HepG2 (cell line): ENCODE measurements around the gene TRIP6. TPM values are rescaled to one million over a fixed set of nuclear protein-coding genes. Genes with fewer than 3 reads are reported as not detected.
A peak's percentile ranks its signal among the peaks of the same experiment; 100 is the strongest.

Source experiments
- ATF1 ChIP-seq: IDR thresholded peaks from 2 replicates; pipeline ENCODE4 v1.6.1; 2016; ENCODE audit warnings: mild to moderate bottlenecking, control low read depth
- ATF7-NPFF ChIP-seq: sonication (generic); formaldehyde crosslinking; IDR thresholded peaks from 2 replicates; pipeline ENCODE4 v1.8.1; 2023; ENCODE audit warnings: mild to moderate bottlenecking, low read depth, missing genetic modification reagents, moderate library complexity
- BRCA1 ChIP-seq: sonication (generic); formaldehyde crosslinking; IDR thresholded peaks from 2 replicates; pipeline ENCODE4 v1.4.0; 2020; ENCODE audit warnings: missing genetic modification reagents
- DR1 ChIP-seq: sonication (generic); formaldehyde crosslinking; IDR thresholded peaks from 2 replicates; pipeline ENCODE4 v1.8.0; 2021; ENCODE audit warnings: mild to moderate bottlenecking, missing genetic modification reagents, inconsistent platforms
- FOXA3 ChIP-seq: IDR thresholded peaks from 2 replicates; pipeline ENCODE4 v1.6.1; 2016; ENCODE audit warnings: missing genetic modification reagents, missing compliant biosample characterization
- NCOA5 ChIP-seq: sonication (generic); formaldehyde crosslinking; IDR thresholded peaks from 2 replicates; pipeline ENCODE4 v1.4.0; 2020; ENCODE audit warnings: missing genetic modification reagents
- NFATC3 ChIP-seq: sonication (generic); formaldehyde crosslinking; IDR thresholded peaks from 2 replicates; pipeline ENCODE4 v1.5.1; 2020; ENCODE audit warnings: mild to moderate bottlenecking, missing genetic modification reagents
- NFYC ChIP-seq: IDR thresholded peaks from 2 replicates; pipeline ENCODE4 v1.6.1; 2016; ENCODE audit warnings: missing genetic modification reagents, missing compliant biosample characterization
- PHF5A ChIP-seq: IDR thresholded peaks from one replicate; pipeline ENCODE4 v1.6.1; 2018; ENCODE audit warnings: low read depth, missing genetic modification reagents; ENCODE audit not compliant: unreplicated experiment
- PLRG1 ChIP-seq: fragments of 450-650 bp; conservative IDR thresholded peaks from 2 replicates; pipeline ENCODE4 v1.6.1; 2016
- SOX13 ChIP-seq, 3 experiments: fragments of 450-650 bp in 1 of 3; sonication (generic) in 1 of 3; formaldehyde crosslinking in 1 of 3; IDR thresholded peaks in 2 of 3; conservative IDR thresholded peaks in 1 of 3; 2 replicates each; pipeline versions ENCODE4 v1.5.0 to v1.6.1; 2016 to 2020; ENCODE audit warnings: antibody characterized with exemption in 1 of 3, mild to moderate bottlenecking in 1 of 3, missing compliant biosample characterization in 1 of 3, missing genetic modification reagents in 1 of 3, moderate library complexity in 1 of 3
- ZEB1 ChIP-seq: IDR thresholded peaks from 2 replicates; pipeline ENCODE4 v1.6.1; 2012; ENCODE audit warnings: mild to moderate bottlenecking, low read depth, inconsistent platforms; ENCODE audit not compliant: insufficient replicate concordance
- ZFAT ChIP-seq: sonication (generic); formaldehyde crosslinking; conservative IDR thresholded peaks from 2 replicates; pipeline ENCODE4 v1.8.1; 2023; ENCODE audit warnings: missing genetic modification reagents, inconsistent platforms
- ZNF232 ChIP-seq: sonication (generic); formaldehyde crosslinking; IDR thresholded peaks from 2 replicates; pipeline ENCODE4 v1.4.0; 2020; ENCODE audit warnings: missing genetic modification reagents, borderline replicate concordance
- ZNF235 ChIP-seq: sonication (generic); formaldehyde crosslinking; IDR thresholded peaks from 2 replicates; pipeline ENCODE4 v1.8.1; 2023; ENCODE audit warnings: mild to moderate bottlenecking, missing genetic modification reagents, borderline replicate concordance
- ZNF629 ChIP-seq: sonication (generic); formaldehyde crosslinking; conservative IDR thresholded peaks from 2 replicates; pipeline ENCODE4 v1.5.0; 2020; ENCODE audit warnings: missing genetic modification reagents
- polyA plus RNA-seq, 8 experiments: library from polyadenylated mRNA; depleted of rRNA in 3 of 8; stranded (reverse) in 7 of 8; unstranded in 1 of 8; fragments of >200 nt; fragmentation: Illumina TruSeq in 4 of 8; extraction: Trizol in 4 of 8; gene quantifications; 2 replicates each; pipeline versions ENCODE4 v1.2.1 to v1.2.3, GENCODE V29; 2011 to 2016; ENCODE audit warnings: low read depth in 4 of 8, missing spikeins in 1 of 8, mixed read lengths in 1 of 8; ENCODE audit not compliant: insufficient read depth in 1 of 8
- total RNA-seq, 5 experiments: library from RNA; depleted of rRNA; stranded (reverse); fragments of >200 nt; fragmentation: Illumina TruSeq; extraction: Trizol; gene quantifications; 2 replicates each; pipeline ENCODE4 v1.2.3, GENCODE V29; 2016; ENCODE audit warnings: low read depth in 1 of 5
- TF ChIP-seq, protein P1 (sequence below): sonication (generic); formaldehyde crosslinking; IDR thresholded peaks from 2 replicates; pipeline ENCODE4 v1.5.0; 2020; ENCODE audit warnings: missing genetic modification reagents
- TF ChIP-seq, protein P2 (sequence below): sonication (generic); formaldehyde crosslinking; IDR thresholded peaks from 2 replicates; pipeline ENCODE4 v1.5.1; 2020; ENCODE audit warnings: mild to moderate bottlenecking, missing genetic modification reagents, moderate library complexity
- TF ChIP-seq, protein P3 (sequence below), 2 experiments: sonication (generic) in 1 of 2; formaldehyde crosslinking in 1 of 2; IDR thresholded peaks; 2 replicates each; pipeline versions ENCODE4 v1.5.1 to v1.6.1; 2011 to 2020; ENCODE audit warnings: borderline replicate concordance in 1 of 2, low read depth in 1 of 2, low read length in 1 of 2, mild to moderate bottlenecking in 1 of 2, missing genetic modification reagents in 1 of 2, moderate library complexity in 1 of 2
- TF ChIP-seq, protein P4 (sequence below): sonication (generic); formaldehyde crosslinking; IDR thresholded peaks from 2 replicates; pipeline ENCODE4 v1.4.0; 2020; ENCODE audit warnings: missing genetic modification reagents; ENCODE audit errors: not compliant biosample characterization
- TF ChIP-seq, protein P5 (sequence below): sonication (generic); formaldehyde crosslinking; conservative IDR thresholded peaks from 2 replicates; pipeline ENCODE4 v1.8.0; 2022; ENCODE audit warnings: low read depth, missing genetic modification reagents

Gene TRIP6
- total and polyA plus RNA-seq, 2 of the 13 experiments (the other 11 are each of a cell fraction or from before 2014, with no cell fraction given) = 0.34 to 0.38 TPM

DNA sequence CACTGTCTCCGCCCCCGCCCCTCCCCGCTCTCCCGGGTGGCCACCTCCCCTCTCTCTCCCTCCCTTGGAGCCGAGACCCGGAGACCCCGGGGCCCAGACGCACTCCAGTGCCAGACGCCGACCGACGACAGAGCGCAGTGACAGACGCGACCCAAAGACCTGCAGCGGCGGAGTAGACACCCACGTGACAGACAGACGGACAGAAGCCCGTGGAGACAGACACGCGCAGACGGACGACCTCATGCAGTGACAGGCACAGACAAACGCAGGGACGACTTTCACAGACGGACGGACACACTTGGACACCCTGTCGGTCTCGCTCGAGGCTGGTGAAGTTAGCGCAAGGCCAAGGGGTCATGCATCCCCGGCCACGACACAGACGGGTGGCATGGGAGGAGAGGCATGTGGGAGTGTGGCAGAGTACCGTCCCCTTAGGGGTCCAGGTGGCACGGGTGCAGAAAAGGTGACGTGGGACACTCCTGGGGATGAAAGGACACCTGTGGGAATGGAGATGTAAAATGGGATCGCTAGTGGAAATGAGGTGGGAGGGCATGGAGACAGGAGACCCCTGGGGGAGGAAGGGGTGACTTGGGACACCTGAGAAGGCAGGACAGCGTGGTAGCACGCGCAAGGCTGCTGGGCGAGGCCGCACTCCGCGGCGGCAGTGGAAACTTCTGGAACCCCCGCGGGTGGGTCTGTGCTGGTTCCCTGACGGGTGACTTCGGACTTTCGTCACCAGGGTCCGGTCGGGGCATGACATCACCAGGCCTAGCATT is 29.0 kb downstream of the TRIP6 start (continued):
- TF ChIP-seq, protein P1, sequence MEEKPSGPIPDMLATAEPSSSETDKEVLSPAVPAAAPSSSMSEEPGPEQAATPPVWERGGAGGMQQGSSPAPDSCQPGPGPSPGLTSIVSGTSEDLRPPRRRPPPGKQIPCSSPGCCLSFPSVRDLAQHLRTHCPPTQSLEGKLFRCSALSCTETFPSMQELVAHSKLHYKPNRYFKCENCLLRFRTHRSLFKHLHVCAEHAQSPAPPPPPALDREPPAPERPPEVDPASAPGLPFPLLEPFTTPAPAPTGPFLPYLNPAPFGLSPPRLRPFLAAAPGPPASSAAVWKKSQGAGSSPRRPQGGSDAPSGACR = no peak; the same call in 1 of the 2 replicates
- TF ChIP-seq ZEB1 (no peak), PLRG1 (no peak), BRCA1 (CRISPR knock-in tag) (no peak), FOXA3 (CRISPR knock-in tag) (no peak), DR1 (no peak), PHF5A (CRISPR knock-in tag) (no peak), ZFAT (CRISPR knock-in tag) (no peak), SOX13 (IDR thresholded peaks at IDR 0.05) (no peak), SOX13 (CRISPR knock-in tag; conservative IDR thresholded peaks at IDR 0.05 in 1 of 2, IDR thresholded peaks at IDR 0.05 in 1 of 2) (no peak), ZNF235 (CRISPR knock-in tag) (no peak), NFYC (CRISPR knock-in tag) (peak; percentile 13; the same call in 1 of the 2 replicates), ATF7-NPFF (CRISPR knock-in tag) (0 out of 2 replicates have a peak, but pooled peaks have one; percentile 50), NCOA5 (CRISPR knock-in tag) (no peak), ATF1 (CRISPR knock-in tag) (no peak), ZNF629 (CRISPR knock-in tag) (no peak), NFATC3 (CRISPR knock-in tag) (no peak), ZNF232 (CRISPR knock-in tag) (no peak)
- TF ChIP-seq, protein P2, sequence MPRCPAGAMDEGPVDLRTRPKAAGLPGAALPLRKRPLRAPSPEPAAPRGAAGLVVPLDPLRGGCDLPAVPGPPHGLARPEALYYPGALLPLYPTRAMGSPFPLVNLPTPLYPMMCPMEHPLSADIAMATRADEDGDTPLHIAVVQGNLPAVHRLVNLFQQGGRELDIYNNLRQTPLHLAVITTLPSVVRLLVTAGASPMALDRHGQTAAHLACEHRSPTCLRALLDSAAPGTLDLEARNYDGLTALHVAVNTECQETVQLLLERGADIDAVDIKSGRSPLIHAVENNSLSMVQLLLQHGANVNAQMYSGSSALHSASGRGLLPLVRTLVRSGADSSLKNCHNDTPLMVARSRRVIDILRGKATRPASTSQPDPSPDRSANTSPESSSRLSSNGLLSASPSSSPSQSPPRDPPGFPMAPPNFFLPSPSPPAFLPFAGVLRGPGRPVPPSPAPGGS = no peak
- TF ChIP-seq, protein P3, sequence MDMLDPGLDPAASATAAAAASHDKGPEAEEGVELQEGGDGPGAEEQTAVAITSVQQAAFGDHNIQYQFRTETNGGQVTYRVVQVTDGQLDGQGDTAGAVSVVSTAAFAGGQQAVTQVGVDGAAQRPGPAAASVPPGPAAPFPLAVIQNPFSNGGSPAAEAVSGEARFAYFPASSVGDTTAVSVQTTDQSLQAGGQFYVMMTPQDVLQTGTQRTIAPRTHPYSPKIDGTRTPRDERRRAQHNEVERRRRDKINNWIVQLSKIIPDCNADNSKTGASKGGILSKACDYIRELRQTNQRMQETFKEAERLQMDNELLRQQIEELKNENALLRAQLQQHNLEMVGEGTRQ (IDR thresholded peaks at IDR 0.05; ENCODE audit: low read depth, low read length) = no peak
- TF ChIP-seq, protein P3 (CRISPR knock-in tag; IDR thresholded peaks at IDR 0.05; ENCODE audit: borderline replicate concordance) = no peak; the same call in 1 of the 2 replicates
- TF ChIP-seq, protein P4, sequence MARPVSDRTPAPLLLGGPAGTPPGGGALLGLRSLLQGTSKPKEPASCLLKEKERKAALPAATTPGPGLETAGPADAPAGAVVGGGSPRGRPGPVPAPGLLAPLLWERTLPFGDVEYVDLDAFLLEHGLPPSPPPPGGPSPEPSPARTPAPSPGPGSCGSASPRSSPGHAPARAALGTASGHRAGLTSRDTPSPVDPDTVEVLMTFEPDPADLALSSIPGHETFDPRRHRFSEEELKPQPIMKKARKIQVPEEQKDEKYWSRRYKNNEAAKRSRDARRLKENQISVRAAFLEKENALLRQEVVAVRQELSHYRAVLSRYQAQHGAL (CRISPR knock-in tag) = no peak
- TF ChIP-seq, protein P5, sequence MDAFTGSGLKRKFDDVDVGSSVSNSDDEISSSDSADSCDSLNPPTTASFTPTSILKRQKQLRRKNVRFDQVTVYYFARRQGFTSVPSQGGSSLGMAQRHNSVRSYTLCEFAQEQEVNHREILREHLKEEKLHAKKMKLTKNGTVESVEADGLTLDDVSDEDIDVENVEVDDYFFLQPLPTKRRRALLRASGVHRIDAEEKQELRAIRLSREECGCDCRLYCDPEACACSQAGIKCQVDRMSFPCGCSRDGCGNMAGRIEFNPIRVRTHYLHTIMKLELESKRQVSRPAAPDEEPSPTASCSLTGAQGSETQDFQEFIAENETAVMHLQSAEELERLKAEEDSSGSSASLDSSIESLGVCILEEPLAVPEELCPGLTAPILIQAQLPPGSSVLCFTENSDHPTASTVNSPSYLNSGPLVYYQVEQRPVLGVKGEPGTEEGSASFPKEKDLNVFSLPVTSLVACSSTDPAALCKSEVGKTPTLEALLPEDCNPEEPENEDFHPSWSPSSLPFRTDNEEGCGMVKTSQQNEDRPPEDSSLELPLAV = 0 out of 2 replicates have a peak, but pooled peaks have one; percentile 34
